NCI-H69 (cell line): Measurements from ENCODE around the gene STX4.
"Not testable (repeated sequence)": the region's sequence is repeated elsewhere in the genome, so short reads cannot be mapped to it uniquely, and the experiment has no call there.

Source experiments
- DNase-seq: peaks from one replicate; lab custom pipeline; 2025; lab: John Stamatoyannopoulos, UW

STX4 gene

GRCh38 chr16:30998852-30999761 lies 34.3 kb upstream of the STX4 start:
- peak; percentile 24 for DNase-seq

- no peak for DNase-seq
Measured at GRCh38 chr16:31000671-31001382, 32.5 kb upstream of the STX4 start.

- DNase-seq, result no peak
Measured at GRCh38 chr16:31001507-31002249, 31.7 kb upstream of the STX4 start.

GRCh38 chr16:31002250-31002700 lies 31.1 kb upstream of the STX4 start:
- DNase-seq, result no peak

- no peak for DNase-seq
Measured at GRCh38 chr16:31002862-31003341, 30.5 kb upstream of the STX4 start.

GRCh38 chr16:31003744-31004143 lies 29.6 kb upstream of the STX4 start:
- DNase-seq, result no peak

- DNase-seq, result no peak
Measured at GRCh38 chr16:31004658-31005057, 28.7 kb upstream of the STX4 start.

- DNase-seq, result no peak
Measured at GRCh38 chr16:31005350-31006085, 27.8 kb upstream of the STX4 start.

- no peak for DNase-seq
Measured at GRCh38 chr16:31006086-31006385, 27.3 kb upstream of the STX4 start.

GRCh38 chr16:31006589-31006988 lies 26.8 kb upstream of the STX4 start:
- no peak for DNase-seq

- no peak for DNase-seq
Measured at GRCh38 chr16:31007684-31008083, 25.7 kb upstream of the STX4 start.

GRCh38 chr16:31008149-31008548 lies 25.2 kb upstream of the STX4 start:
- no peak for DNase-seq

GRCh38 chr16:31008551-31008950 lies 24.8 kb upstream of the STX4 start:
- no peak for DNase-seq

- DNase-seq, result no peak
Measured at GRCh38 chr16:31009120-31009519, 24.2 kb upstream of the STX4 start.

- no peak for DNase-seq
Measured at GRCh38 chr16:31009894-31010584, 23.3 kb upstream of the STX4 start.

- DNase-seq, result peak; percentile 76
Measured at GRCh38 chr16:31010585-31011325, 22.6 kb upstream of the STX4 start, which contains the start of gene STX1B. Gene STX1B (minus strand): TSS chr16:31010638. CDS start chr16:31010396, 242 bp downstream.

- DNase-seq, result not testable (repeated sequence)
Measured at GRCh38 chr16:31011815-31012214, 21.5 kb upstream of the STX4 start.

- DNase-seq, result not testable (repeated sequence)
Measured at GRCh38 chr16:31013292-31013691, 20.1 kb upstream of the STX4 start.

GRCh38 chr16:31016018-31016417 lies 17.3 kb upstream of the STX4 start:
- DNase-seq, result no peak

- not testable (repeated sequence) for DNase-seq
Measured at GRCh38 chr16:31017756-31018155, 15.6 kb upstream of the STX4 start.
